Caki2 (cell line): Measurements from ENCODE around the gene TUSC2. TPM values are rescaled to one million over a fixed set of nuclear protein-coding genes. Genes with fewer than 3 reads are reported as not detected.
"Not testable (repeated sequence)": the region's sequence is repeated elsewhere in the genome, so short reads cannot be mapped to it uniquely, and the experiment has no call there.

ENCODE experiments used
- DNase-seq: peaks from one replicate; pipeline ENCODE4 v3.0.0-alpha.2; 2015; ENCODE audit warnings: low read depth
- in situ Hi-C: cut with HindIII; loops from 2 replicates; pipeline ENCODE4 v1.10.0; 2016; ENCODE audit warnings: low sequenced_read_pairs, low pct_unique_long_range_greater_than_20kb, mixed read lengths
- total RNA-seq: library from RNA; depleted of rRNA; stranded (reverse); fragments of >200 nt; shearing (Covaris generic); gene quantifications from 2 replicates; pipeline ENCODE4 v1.2.3, GENCODE V29; 2014; ENCODE audit warnings: low replicate concordance; rRNA removed

Gene TUSC2
- total RNA-seq, 1 experiment from 2014 or later, result 19.0 TPM

DNA sequence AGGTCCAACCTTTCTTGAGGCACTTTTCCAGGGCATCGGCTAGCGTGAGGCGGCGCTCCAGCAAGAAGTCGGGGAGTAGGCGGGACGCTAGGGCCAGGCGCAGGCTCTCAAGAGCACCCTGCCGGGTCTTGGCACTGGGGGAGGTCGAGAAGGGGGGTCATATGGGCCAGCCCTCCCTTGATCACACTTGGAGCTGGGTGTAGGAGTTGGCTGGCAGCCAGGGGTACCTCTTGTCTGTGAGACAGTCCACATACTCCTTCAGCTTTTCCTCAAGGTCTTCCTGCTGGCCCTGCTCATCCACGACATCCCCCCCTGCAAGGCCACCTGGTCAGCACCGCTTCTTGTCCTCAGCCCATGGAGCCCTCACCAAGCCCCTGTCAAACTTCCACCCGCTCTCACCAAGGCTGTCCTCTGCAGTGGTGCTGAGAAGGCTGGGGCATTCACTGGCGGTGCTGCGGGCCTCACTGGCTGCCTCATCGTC is 37.8 kb downstream of the TUSC2 start:
- in situ Hi-C loops, result no loop called here
- no peak for DNase-seq

DNA sequence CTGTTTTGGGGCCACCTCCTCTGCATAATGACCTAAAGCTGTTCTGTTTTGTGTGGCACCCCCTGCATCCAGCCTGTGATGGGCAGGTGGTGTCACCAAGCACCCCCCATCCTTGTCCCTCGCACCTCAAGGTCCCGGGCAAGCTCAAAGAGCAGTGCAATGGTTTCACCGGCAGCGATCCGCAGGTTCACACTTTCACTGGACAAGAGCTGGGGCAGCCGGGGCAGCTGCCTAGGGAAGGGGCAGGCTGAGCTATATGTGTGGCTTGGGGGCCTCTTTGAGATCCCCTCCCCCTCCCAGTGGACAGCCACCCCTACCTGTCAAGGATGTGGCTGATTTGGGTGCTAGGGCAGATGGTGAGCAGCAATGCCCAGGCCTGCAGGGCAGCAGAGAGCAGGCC is 38.9 kb downstream of the TUSC2 start:
- in situ Hi-C loops, result no loop called here
- no peak for DNase-seq

DNA sequence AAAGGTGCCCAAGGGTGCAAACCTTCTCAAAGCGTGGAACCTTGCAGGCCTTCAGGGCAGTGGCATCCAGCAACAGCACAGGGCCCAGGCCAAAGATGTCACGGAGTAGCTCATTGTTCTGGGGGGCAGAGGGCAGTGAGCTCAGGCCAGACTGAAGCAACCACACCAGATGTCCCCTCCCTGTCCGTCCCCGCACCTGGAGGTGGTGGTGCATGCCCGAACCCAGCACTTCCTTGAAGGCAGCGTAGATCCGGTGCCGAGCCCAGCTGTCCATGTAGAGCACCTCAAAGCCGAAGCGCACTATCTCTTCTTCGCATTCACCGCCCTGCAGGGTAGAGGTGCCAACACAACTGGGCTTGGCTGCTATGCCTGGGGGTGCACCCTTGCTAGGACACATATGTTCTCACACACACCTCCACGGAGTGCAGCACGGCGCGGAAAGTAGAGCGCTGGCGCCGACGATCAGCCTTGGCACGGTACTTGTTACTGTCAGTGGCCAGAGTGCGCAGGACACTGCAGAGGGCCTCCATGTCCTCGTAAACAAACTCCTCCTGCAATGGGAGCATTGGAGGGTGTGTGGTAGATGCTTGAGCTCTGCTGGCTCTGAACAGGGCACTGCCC is 39.5 kb downstream of the TUSC2 start:
- no peak for DNase-seq
- in situ Hi-C loops, result no loop called here

GRCh38 chr3:50287262-50287661 is 40.8 kb downstream of the TUSC2 start:
- no peak for DNase-seq
- in situ Hi-C loops, result no loop called here

DNA sequence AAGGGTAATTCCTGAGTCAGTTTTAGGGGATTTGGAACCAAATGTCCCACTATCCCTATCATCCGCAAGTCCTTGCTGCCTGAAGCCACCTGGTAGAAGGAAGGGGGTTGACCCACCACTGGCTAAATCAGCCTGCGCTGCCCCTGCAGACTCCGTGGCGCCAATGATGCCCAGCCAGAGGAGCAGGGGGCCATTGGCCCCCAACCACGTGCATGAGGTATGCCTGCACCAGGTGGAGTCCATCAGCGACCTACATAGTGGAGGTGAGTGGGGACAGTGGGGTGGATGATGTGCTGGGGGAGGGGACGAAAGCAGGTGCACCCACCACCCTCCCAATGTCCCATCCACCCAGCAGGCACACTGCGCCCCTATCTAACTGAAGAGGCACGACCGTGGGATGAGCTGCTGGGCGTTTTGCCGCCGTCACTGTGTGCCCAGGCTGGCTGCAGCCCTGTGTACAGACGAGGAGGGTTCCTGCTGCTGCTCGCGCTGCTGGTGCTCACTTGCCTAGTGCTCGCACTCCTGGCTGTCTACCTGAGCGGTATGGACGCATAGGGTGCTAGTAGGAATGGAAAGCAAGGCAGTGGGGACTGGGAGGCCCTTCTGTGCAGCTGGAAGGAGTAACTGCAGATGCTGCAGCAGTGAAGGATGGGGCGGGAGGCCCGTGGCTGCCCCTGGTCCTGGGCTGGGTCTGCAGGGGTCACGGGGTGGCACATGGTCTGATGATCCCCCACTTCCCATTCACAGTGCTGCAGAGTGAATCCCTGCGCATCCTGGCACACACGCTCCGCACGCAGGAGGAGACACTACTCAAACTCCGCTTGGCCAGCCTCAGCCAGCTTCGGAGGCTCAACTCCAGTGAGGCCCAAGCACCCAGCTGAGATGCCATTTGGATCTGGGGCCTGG is 41.4 kb downstream of the TUSC2 start:
- in situ Hi-C loops, result no loop called here
- DNase-seq, result no peak

DNA sequence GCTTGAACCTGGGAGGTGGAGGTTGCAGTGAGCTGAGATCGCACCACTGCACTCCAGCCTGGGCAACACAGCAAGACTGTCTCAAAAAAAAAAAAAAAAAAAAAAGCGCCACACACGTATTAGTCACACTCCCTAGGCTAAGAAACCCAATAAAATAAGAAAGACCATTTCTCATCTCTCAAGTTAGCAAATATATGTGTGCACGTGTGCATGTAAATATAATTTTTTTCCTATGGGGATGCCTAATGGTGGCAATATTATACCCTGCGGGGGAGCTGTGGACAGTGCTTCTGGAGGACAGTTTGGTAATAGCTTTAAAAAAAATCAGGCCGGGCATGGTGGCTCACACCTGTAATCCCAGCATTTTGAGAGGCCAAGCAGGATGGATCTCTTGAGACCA is 43.9 kb downstream of the TUSC2 start:
- in situ Hi-C loops, DNase-seq: not testable (repeated sequence)

DNA sequence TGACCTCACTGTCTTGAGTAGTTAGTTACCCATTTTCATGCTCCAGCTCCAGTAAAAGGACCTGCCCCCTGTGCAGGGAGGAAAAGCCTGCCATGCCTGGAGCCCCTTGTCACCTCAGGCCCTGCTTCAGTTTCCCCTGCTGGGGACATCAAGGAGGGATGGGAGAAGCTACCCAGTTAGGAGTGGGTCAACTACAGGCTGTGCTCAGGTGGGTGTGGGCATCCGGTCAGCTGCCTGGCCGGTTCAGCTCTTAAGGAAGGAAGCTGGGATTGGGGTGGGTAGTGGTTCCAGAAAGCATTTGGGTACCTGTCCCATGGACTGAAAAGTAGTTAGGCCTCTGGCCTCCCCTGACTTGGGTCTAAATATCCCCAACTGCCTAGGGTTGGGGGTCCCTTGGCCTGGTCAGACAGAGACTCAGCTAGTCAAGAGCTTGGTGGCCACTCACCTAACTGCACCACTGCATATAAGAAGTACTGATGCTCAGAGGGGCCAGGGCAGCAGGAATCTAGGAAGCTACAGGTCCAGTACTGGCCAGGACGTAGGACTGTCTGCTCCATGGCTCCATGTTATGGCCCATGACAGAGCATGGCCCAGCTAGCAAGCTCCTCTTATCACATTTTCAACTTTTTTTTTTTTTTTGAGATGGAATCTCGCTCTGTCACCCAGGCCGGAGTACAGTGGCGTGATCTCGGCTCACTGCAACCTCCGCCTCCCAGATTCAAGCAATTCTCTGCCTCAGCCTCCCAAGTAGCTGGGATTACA is 48.6 kb downstream of the TUSC2 start:
- in situ Hi-C loops, result no loop called here
- DNase-seq, result no peak

GRCh38 chr3:50278880-50279224 is 49.2 kb downstream of the TUSC2 start, which contains the start of gene LSMEM2:
LSMEM2 (plus strand) TSS chr3:50279087; CDS start chr3:50279114, 27 bp downstream.
- in situ Hi-C loops, result no loop called here
- no peak for DNase-seq

- in situ Hi-C loops, result no loop called here
- no peak for DNase-seq
Observed at GRCh38 chr3:50278123-50278879, 49.7 kb downstream of the TUSC2 start.

DNA sequence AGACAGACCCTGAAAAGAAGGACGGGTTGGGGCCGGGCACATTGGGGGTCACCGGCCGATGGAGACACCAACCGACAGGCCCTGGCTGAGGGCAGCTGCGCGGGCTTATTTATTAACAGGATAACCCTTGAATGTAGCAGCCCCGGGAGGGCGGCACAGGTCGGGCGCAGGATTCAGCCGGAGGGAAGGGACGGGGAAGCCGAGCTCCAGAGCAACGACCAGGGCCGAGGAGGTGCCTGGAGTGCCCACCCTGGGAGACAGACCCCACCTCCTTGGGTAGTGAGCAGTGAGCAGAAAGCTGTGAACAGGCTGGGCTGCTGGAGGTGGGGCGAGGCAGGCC is 51.3 kb downstream of the TUSC2 start:
- in situ Hi-C loops, result no loop called here
- no peak for DNase-seq

DNA sequence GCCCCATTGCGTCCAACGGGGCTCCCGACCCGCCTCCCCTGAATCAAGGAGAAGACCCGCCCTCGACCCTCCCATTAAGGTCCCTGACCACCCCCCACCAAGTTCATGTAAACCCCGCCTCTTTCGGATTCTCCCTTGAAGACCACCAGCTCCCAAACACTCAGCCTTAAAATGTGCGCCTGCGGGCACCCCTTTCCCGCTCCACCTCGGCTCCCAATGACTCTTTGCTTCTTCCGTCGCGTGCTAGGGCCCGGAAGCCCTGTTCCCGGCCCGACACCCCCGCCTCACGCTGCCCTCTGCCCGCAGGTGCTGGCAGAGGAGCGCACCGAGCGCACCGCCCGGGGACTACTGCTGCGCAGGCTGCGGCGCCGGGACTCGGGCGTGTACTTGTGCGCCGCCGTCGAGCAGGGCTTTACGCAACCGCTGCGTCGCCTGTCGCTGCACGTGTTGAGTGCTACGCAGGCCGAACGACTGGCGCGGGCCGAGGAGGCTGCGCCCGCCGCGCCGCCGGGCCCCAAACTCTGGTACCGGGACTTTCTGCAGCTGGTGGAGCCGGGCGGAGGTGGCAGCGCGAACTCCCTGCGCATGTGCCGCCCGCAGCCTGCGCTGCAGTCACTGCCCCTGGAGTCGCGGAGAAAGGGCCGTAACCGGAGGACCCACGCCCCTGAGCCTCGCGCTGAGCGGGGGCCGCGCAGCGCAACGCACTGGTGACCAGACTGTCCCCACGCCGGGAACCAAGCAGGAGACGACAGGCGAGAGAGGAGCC is 51.8 kb downstream of the TUSC2 start:
- no peak for DNase-seq
- in situ Hi-C loops, result no loop called here

DNA sequence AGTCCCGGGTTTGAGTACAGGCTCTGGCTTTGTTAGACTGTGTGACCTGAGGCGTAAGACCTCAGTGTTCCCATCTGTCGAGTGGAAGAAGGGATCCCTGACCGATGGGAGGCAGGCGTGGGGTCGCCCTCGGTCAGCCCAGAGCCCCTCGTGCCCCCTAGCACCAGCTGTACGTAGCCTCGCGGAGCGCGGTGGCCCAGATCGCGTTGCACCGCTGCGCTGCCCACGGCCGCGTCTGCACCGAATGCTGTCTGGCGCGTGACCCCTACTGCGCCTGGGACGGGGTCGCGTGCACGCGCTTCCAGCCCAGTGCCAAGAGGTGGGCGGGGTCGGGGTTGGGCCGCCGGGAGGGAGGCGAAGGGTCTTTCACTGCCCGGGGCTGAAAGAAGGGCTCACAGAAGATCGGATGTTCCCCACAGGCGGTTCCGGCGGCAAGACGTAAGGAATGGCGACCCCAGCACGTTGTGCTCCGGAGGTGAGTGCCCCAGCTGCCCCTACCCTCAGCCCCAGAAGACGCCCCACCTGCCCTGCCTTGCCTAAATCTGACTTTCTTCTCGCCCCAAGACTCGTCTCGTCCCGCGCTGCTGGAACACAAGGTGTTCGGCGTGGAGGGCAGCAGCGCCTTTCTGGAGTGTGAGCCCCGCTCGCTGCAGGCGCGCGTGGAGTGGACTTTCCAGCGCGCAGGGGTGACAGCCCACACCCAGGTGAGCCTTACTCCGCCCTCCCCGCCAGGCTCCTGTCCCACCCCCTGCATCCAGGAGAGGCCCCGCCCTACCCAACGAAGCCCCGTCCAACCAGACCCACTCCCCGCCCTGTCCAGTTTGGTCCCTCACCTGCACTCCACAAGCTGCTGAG is 52.7 kb downstream of the TUSC2 start:
- in situ Hi-C loops, result no loop called here
- DNase-seq, result no peak

Other genes starting within 250 kb of the TUSC2 start
- gene RBM5, start 239.3 kb downstream of the TUSC2 start, total RNA-seq, result 42.3 and 44.1 TPM in 2 replicates
- 33.5 and 36.1 TPM in 2 replicates for gene SEMA3F, start 172.9 kb downstream of the TUSC2 start, total RNA-seq
- not detected in 2 replicates for gene GNAT1, start 136.6 kb downstream of the TUSC2 start, total RNA-seq
- not detected in 2 replicates for gene SLC38A3, start 123.0 kb downstream of the TUSC2 start, total RNA-seq
- 100 and 121 TPM in 2 replicates for gene GNAI2, start 92.0 kb downstream of the TUSC2 start, total RNA-seq
- 99.9 and 105 TPM in 2 replicates for gene SEMA3B, start 59.1 kb downstream of the TUSC2 start, total RNA-seq
- gene LSMEM2, start 49.1 kb downstream of the TUSC2 start, total RNA-seq, result not detected in 2 replicates
- 69.5 and 114 TPM in 2 replicates for gene IFRD2, start 35.8 kb downstream of the TUSC2 start, total RNA-seq
- 2.8 and 3.1 TPM in 2 replicates for gene HYAL3, start 28.8 kb downstream of the TUSC2 start, total RNA-seq
- 8.3 and 12.7 TPM in 2 replicates for gene NAA80, start 28.8 kb downstream of the TUSC2 start, total RNA-seq
- gene HYAL1, start 24.6 kb downstream of the TUSC2 start, total RNA-seq, result 1.2 TPM in 1 of 2 replicates, not detected in the other
- gene HYAL2, start 5.5 kb downstream of the TUSC2 start, total RNA-seq, result 61.4 and 92.2 TPM in 2 replicates
- 37.1 and 38.8 TPM in 2 replicates for gene RASSF1, start 12.6 kb upstream of the TUSC2 start, total RNA-seq
- 3.3 and 10.8 TPM in 2 replicates for gene ZMYND10, start 17.5 kb upstream of the TUSC2 start, total RNA-seq
- 19.8 and 26.0 TPM in 2 replicates for gene NPRL2, start 22.6 kb upstream of the TUSC2 start, total RNA-seq
- 21.7 and 42.8 TPM in 2 replicates for gene CYB561D2, start 22.6 kb upstream of the TUSC2 start, total RNA-seq
- 33.9 and 59.0 TPM in 2 replicates for gene TMEM115, start 31.3 kb upstream of the TUSC2 start, total RNA-seq
- 0.03 TPM in 2 replicates for gene CACNA2D2, start 175.4 kb upstream of the TUSC2 start, total RNA-seq
- 3.8 and 7.1 TPM in 2 replicates for gene C3orf18, start 239.5 kb upstream of the TUSC2 start, total RNA-seq
- 13.2 and 25.6 TPM in 2 replicates for gene HEMK1, start 241.3 kb upstream of the TUSC2 start, total RNA-seq